HEK293T (cell line): ENCODE results near the gene CHAD.

Experiments used
- CTCF ChIA-PET: fragments of 350-600 bp; formaldehyde crosslinking; extraction: SDS; loops from one replicate; lab custom pipeline; 2021; ENCODE audit warnings: antibody characterized with exemption, inconsistent platforms; lab: Yijun Ruan, JAX
- POLR2A ChIA-PET: fragments of 350-600 bp; formaldehyde crosslinking; extraction: SDS; loops from one replicate; lab custom pipeline; 2020; ENCODE audit warnings: antibody characterized with exemption, inconsistent platforms; lab: Yijun Ruan, JAX
- DNase-seq: peaks from one replicate; pipeline ENCODE4 v3.0.0; 2012; ENCODE audit warnings: mixed read lengths; ENCODE audit errors: extremely low spot score
- ARNT ChIP-seq: fragments of 450-650 bp; IDR thresholded peaks from 2 replicates; pipeline ENCODE4 v1.6.1; 2017; ENCODE audit warnings: mild to moderate bottlenecking
- BHLHE40 ChIP-seq: fragments of 450-650 bp; IDR thresholded peaks from 2 replicates; pipeline ENCODE4 v1.6.1; 2016; ENCODE audit warnings: mild to moderate bottlenecking, moderate library complexity, borderline replicate concordance
- CTBP1 ChIP-seq: fragments of 450-650 bp; IDR thresholded peaks from 2 replicates; pipeline ENCODE4 v1.6.1; 2016; ENCODE audit warnings: borderline replicate concordance
- ELF4 ChIP-seq: fragments of 450-650 bp; IDR thresholded peaks from 2 replicates; pipeline ENCODE4 v1.6.1; 2017; ENCODE audit warnings: antibody characterized with exemption
- FOXA1 ChIP-seq: fragments of 450-650 bp; IDR thresholded peaks from 2 replicates; pipeline ENCODE4 v1.6.1; 2016; ENCODE audit warnings: mild to moderate bottlenecking
- FOXK2 ChIP-seq: fragments of 450-650 bp; IDR thresholded peaks from 2 replicates; pipeline ENCODE4 v1.6.1; 2016; ENCODE audit warnings: mild to moderate bottlenecking
- FOXM1 ChIP-seq: fragments of 450-650 bp; IDR thresholded peaks from 2 replicates; pipeline ENCODE4 v1.6.1; 2017; ENCODE audit warnings: mild to moderate bottlenecking, borderline replicate concordance
- HDGF ChIP-seq: fragments of 450-650 bp; IDR thresholded peaks from 2 replicates; pipeline ENCODE4 v1.6.1; 2017; ENCODE audit warnings: antibody characterized with exemption, borderline replicate concordance
- L3MBTL2 ChIP-seq: fragments of 450-650 bp; conservative IDR thresholded peaks from 2 replicates; pipeline ENCODE4 v1.6.1; 2016; ENCODE audit warnings: mild to moderate bottlenecking
- LEF1 ChIP-seq: fragments of 450-650 bp; IDR thresholded peaks from 2 replicates; pipeline ENCODE4 v1.6.1; 2017; ENCODE audit warnings: mild to moderate bottlenecking, borderline replicate concordance
- NFRKB ChIP-seq: fragments of 450-650 bp; IDR thresholded peaks from 2 replicates; pipeline ENCODE4 v1.6.1; 2016; ENCODE audit warnings: mild to moderate bottlenecking, moderate library complexity
- SP1 ChIP-seq: fragments of 450-650 bp; IDR thresholded peaks from 2 replicates; pipeline ENCODE4 v1.6.1; 2017
- SUZ12 ChIP-seq: fragments of 450-650 bp; IDR thresholded peaks from 2 replicates; pipeline ENCODE4 v1.6.1; 2016; ENCODE audit warnings: mild to moderate bottlenecking
- TARDBP ChIP-seq: fragments of 450-650 bp; IDR thresholded peaks from 2 replicates; pipeline ENCODE4 v1.6.1; 2016
- ZNF384 ChIP-seq: fragments of 450-650 bp; IDR thresholded peaks from 2 replicates; pipeline ENCODE4 v1.6.1; 2016
- TF ChIP-seq, protein P1 (sequence below): fragments of 450-650 bp; IDR thresholded peaks from 2 replicates; pipeline ENCODE4 v1.6.1; 2016

The CHAD gene

DNA sequence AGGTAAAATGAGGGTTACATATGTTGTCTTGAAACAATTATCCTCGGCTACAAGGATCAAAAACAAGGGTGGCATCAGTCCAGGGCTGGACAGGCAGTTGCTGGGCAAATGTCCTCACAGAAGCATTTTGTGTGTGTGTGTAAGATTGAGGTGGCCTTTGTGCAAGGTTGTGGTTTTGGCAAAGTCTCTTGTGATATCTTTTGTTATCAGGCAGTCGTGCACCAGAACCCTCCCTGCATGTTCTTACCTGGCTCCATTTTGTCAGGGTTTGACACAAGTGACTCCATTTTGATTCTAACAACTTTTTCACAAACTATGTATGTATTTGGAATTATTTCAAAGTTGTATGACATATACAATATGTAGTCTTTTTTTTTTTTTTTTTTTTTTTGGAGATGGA lies 20.0 kb downstream of the CHAD start:
- POLR2A ChIA-PET = no interaction called here
- TF ChIP-seq FOXM1 = no peak
- TF ChIP-seq NFRKB = no peak
- no peak for TF ChIP-seq CTBP1
- CTCF ChIA-PET = no interaction called here
- no peak for DNase-seq

DNA sequence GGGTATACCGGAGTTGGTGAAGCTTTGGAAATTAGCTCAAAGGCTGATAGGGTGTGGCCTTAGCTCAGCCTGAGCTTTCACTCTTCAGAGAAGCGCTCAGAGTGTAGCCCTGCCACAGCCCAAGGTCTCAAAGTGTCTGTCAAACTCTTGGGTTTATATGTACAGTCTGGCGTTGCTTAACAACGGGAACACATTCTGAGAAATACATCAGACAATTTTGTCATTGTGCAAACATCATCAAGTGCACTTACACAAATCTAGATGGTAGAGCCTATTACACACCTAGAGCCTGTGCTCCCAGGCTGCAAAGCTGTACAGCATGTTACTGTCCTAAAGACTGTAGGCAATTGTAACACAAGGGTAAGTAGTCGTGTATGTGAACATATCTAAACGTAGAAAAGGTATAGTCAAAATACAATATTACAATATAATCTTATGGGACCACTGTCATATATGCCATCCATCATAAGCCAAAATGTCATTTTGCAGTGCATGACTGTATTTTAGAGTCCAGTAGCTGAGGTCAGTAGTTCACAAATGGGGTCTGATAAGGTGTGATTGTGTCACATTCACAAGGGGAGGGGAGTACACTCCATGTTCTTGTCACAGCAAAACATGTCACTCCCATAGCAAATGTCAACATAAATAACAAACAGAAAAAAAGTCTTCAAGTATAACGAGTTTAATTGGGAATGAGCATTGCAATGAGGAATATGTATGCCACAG lies 20.6 kb downstream of the CHAD start:
- CTCF ChIA-PET = no interaction called here
- no peak for TF ChIP-seq HDGF
- no peak for TF ChIP-seq ARNT
- no peak for TF ChIP-seq TARDBP
- no peak for TF ChIP-seq NFRKB
- no peak for TF ChIP-seq SP1
- TF ChIP-seq ELF4 = no peak
- TF ChIP-seq, protein P1, sequence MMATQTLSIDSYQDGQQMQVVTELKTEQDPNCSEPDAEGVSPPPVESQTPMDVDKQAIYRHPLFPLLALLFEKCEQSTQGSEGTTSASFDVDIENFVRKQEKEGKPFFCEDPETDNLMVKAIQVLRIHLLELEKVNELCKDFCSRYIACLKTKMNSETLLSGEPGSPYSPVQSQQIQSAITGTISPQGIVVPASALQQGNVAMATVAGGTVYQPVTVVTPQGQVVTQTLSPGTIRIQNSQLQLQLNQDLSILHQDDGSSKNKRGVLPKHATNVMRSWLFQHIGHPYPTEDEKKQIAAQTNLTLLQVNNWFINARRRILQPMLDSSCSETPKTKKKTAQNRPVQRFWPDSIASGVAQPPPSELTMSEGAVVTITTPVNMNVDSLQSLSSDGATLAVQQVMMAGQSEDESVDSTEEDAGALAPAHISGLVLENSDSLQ = no peak
- no peak for TF ChIP-seq FOXM1
- TF ChIP-seq FOXA1 = no peak
- no peak for TF ChIP-seq CTBP1
- TF ChIP-seq SUZ12 = no peak
- TF ChIP-seq ZNF384 = no peak
- no peak for TF ChIP-seq BHLHE40
- TF ChIP-seq L3MBTL2 = no peak
- TF ChIP-seq FOXK2 = no peak
- no peak for TF ChIP-seq LEF1
- POLR2A ChIA-PET = interaction anchor here (0.8 kb wide), 1 partner anchor 22 kb away, joined by 4 read pairs; the partner anchor contains the start of gene ACSF2
- no peak for DNase-seq

DNA sequence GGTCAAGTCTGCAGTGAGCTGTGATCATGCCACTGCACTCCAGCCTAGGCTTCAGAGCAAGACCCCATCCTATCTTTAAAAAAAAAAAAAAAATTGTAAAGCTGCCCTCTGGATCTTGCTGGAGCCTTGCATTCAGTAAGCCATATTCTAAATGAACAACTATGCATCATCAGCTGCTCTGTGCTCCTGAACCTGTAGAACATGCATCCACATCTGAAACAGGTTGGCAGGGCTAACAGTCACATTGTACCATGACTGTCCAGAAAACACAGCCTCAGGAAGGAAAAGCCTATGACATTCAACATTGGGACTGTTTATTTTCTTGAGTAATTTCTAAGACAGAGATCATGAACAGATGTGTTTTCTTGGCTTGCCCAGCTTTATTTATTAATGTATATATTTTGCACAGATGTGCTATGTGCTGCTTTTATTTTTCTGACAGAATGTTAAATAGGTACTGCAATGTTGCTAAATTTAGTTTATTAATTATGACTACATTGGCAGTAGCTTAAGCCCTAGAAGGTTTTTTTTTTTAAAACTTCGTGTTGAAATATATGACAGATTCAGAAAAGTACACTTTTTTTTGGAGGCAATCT lies 22.9 kb downstream of the CHAD start:
- POLR2A ChIA-PET = interaction anchor here (0.6 to 0.8 kb wide), 2 partner anchors 19 to 48 kb away, joined by 4 to 5 read pairs; no protein-coding TSS in a partner anchor
- TF ChIP-seq NFRKB (no peak), HDGF (no peak), SP1 (no peak), ARNT (no peak), CTBP1 (no peak), TARDBP (no peak), BHLHE40 (no peak), FOXA1 (no peak), L3MBTL2 (no peak), FOXM1 (no peak), SUZ12 (no peak), ZNF384 (no peak), FOXK2 (no peak), ELF4 (no peak), LEF1 (no peak)
- TF ChIP-seq, protein P1 = no peak
- CTCF ChIA-PET = no interaction called here
- no peak for DNase-seq

DNA sequence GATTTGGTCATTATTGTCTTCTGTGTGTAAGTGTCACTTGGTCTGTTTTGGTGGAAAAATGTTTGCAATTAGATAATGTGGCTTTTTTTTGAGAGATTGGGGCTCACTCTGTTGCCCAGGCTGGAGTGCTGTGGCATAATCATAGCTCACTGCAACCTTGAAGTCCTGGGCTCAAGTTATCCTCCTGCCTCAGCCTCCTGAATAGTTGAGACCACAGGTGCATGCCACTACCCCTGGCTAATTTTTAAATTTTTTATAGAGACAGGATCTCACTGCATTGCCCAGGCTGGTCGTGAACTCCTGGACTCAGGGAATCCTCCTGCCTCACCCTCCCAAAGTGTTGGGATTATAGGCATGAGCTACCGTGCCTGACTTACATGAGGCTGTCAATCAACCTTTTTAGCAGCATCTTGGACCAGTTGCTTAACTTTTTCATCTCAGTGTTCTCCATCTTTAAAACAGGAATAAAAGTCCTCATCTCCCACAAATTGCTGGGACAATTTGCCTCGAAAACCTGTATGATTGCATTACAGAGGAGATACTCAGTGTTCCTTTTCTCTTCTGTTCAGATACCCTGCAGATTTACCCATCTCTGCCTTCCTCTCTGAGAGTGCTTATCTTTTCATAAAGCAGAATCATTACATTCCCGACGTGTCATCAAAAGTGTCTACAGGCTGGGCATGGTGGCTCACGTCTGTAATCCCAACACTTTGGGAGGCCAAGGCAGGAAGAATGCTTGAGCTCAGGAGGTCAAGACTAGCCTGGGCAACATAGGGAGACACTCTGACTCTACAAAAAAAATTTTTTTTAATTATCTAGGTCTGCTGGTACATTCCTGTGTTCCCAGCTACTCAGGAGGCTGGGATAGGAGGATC lies 23.6 kb downstream of the CHAD start:
- ChIA-PET CTCF (no interaction called here), POLR2A (interaction anchor here (0.8 kb wide), 1 partner anchor 18 kb away, joined by 4 read pairs; no protein-coding TSS in a partner anchor)
- no peak for DNase-seq
- TF ChIP-seq, protein P1 = peak; percentile 60; the same call in 1 of the 2 replicates
- TF ChIP-seq FOXM1 = no peak

DNA sequence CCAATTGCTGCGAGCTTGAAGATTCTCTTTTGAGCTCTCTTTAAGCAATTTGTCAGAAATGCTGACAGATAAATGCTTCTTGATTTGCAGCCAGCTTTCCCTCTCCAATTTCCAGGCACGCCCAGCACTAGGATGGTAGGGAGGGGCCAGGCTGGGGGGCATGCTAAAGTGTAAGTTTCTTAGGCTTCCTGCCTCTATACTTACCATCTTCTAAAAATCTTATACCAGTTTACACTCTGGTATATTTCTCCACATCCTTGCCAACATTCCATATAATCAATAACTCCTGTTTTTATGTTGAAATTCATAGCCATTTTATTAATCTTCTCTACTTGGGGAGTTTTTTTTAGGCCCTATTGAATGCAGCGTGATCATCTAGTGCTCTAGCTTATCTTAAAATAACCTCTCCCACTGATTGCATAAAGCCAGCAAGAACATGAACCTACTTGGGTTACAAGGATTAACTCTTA lies 25.1 kb downstream of the CHAD start:
- POLR2A ChIA-PET = interaction anchor here (0.8 to 1.6 kb wide), 5 partner anchors 15 to 99 kb away, joined by 3 to 6 read pairs (median 4); partner anchors contain the start of gene XYLT2
- CTCF ChIA-PET = interaction anchor here (0.6 to 1.4 kb wide), 6 partner anchors 9 to 81 kb away, joined by 3 to 4 read pairs (median 4); partner anchors contain the start of gene LRRC59
- no peak for TF ChIP-seq ELF4
- TF ChIP-seq, protein P1 = peak; percentile 90
- DNase-seq = peak; percentile 49
